Stimulated activated CD4-positive, alpha-beta T cell treated with anti-CD3 and anti-CD28 coated beads, Interleukin-2, amount 100 ng/mL, for 48 hours (primary cell): Measurements from ENCODE around the gene TENM4.

Experiments used
- DNase-seq, 2 donors: peaks; one replicate each; pipeline ENCODE4 v3.0.0-alpha.2; 2020

Gene TENM4

GRCh38 chr11:79440571-79441460, at the start of gene TENM4:
Gene TENM4 (minus strand): TSS chr11:79441030. CDS start chr11:79069944, 371,086 bp downstream.
- no peak for DNase-seq

- no peak for DNase-seq
Observed at GRCh38 chr11:79488286-79488685, 47.5 kb upstream of the TENM4 start.

GRCh38 chr11:79487412-79487811, 46.6 kb upstream of the TENM4 start:
- no peak for DNase-seq

- DNase-seq: no peak
Observed at GRCh38 chr11:79486242-79486984, 45.6 kb upstream of the TENM4 start.

- no peak for DNase-seq
Observed at GRCh38 chr11:79485694-79486093, 44.9 kb upstream of the TENM4 start.

- DNase-seq: no peak
Observed at GRCh38 chr11:79484872-79485271, 44.0 kb upstream of the TENM4 start.

GRCh38 chr11:79482800-79483199, 42.0 kb upstream of the TENM4 start:
- no peak for DNase-seq

GRCh38 chr11:79481795-79482194, 41.0 kb upstream of the TENM4 start:
- no peak for DNase-seq

GRCh38 chr11:79480864-79481263, 40.0 kb upstream of the TENM4 start:
- DNase-seq: no peak

GRCh38 chr11:79472819-79473529, 32.1 kb upstream of the TENM4 start:
- DNase-seq: no peak

- DNase-seq: no peak
Observed at GRCh38 chr11:79471071-79471844, 30.4 kb upstream of the TENM4 start.

- DNase-seq: no peak
Observed at GRCh38 chr11:79470161-79470560, 29.3 kb upstream of the TENM4 start.

- no peak for DNase-seq
Observed at GRCh38 chr11:79467761-79468160, 26.9 kb upstream of the TENM4 start.

GRCh38 chr11:79466411-79466810, 25.6 kb upstream of the TENM4 start:
- DNase-seq: no peak

GRCh38 chr11:79465160-79465559, 24.3 kb upstream of the TENM4 start:
- no peak for DNase-seq

GRCh38 chr11:79461666-79462645, 21.1 kb upstream of the TENM4 start:
- DNase-seq: no peak

- DNase-seq: no peak
Observed at GRCh38 chr11:79461144-79461543, 20.3 kb upstream of the TENM4 start.

GRCh38 chr11:79458709-79459108, 17.9 kb upstream of the TENM4 start:
- no peak for DNase-seq

GRCh38 chr11:79456501-79456900, 15.7 kb upstream of the TENM4 start:
- DNase-seq: no peak

- DNase-seq: no peak
Observed at GRCh38 chr11:79453617-79454016, 12.8 kb upstream of the TENM4 start.

GRCh38 chr11:79449040-79449439, 8.2 kb upstream of the TENM4 start:
- DNase-seq: no peak
